Osteocyte (in vitro differentiated cells): ENCODE measurements around the gene RETREG2. TPM values are rescaled to one million over a fixed set of nuclear protein-coding genes. Genes with fewer than 3 reads are reported as not detected.

Experiments used
- DNase-seq: peaks from one replicate; pipeline ENCODE4 v3.0.0; 2021; ENCODE audit warnings: mixed read lengths; ENCODE audit not compliant: unreplicated experiment; ENCODE audit errors: extremely low spot score
- H3K27ac Mint-ChIP-seq: one replicate; pipeline ENCODE4 v1.8.0; 2021; ENCODE audit warnings: mild to moderate bottlenecking, mixed read lengths; ENCODE audit not compliant: unreplicated experiment
- H3K27me3 Mint-ChIP-seq: one replicate; pipeline ENCODE4 v1.8.0; 2021; ENCODE audit warnings: mixed read lengths; ENCODE audit not compliant: unreplicated experiment
- H3K36me3 Mint-ChIP-seq: one replicate; pipeline ENCODE4 v1.8.0; 2021; ENCODE audit warnings: mixed read lengths; ENCODE audit not compliant: unreplicated experiment
- H3K4me1 Mint-ChIP-seq: one replicate; pipeline ENCODE4 v1.8.0; 2021; ENCODE audit warnings: mixed read lengths; ENCODE audit not compliant: unreplicated experiment
- H3K4me3 Mint-ChIP-seq: one replicate; pipeline ENCODE4 v1.8.0; 2021; ENCODE audit warnings: mild to moderate bottlenecking, moderate library complexity, mixed read lengths; ENCODE audit not compliant: unreplicated experiment
- H3K9me3 Mint-ChIP-seq: one replicate; pipeline ENCODE4 v1.8.0; 2021; ENCODE audit warnings: mixed read lengths; ENCODE audit not compliant: unreplicated experiment
- total RNA-seq: library from RNA; stranded (reverse); gene quantifications from 2 replicates; pipeline ENCODE4 v1.2.1, GENCODE V29; 2021
- TF ChIP-seq, protein P1 (sequence below): fragments of 200-600 bp; sonication (generic); IDR thresholded peaks from 2 replicates; pipeline ENCODE4 v1.5.0; 2021; ENCODE audit warnings: antibody characterized with exemption, mild to moderate bottlenecking, moderate library complexity

RETREG2 gene
- total RNA-seq, 1 donor from 2014 or later, result 101 TPM

DNA sequence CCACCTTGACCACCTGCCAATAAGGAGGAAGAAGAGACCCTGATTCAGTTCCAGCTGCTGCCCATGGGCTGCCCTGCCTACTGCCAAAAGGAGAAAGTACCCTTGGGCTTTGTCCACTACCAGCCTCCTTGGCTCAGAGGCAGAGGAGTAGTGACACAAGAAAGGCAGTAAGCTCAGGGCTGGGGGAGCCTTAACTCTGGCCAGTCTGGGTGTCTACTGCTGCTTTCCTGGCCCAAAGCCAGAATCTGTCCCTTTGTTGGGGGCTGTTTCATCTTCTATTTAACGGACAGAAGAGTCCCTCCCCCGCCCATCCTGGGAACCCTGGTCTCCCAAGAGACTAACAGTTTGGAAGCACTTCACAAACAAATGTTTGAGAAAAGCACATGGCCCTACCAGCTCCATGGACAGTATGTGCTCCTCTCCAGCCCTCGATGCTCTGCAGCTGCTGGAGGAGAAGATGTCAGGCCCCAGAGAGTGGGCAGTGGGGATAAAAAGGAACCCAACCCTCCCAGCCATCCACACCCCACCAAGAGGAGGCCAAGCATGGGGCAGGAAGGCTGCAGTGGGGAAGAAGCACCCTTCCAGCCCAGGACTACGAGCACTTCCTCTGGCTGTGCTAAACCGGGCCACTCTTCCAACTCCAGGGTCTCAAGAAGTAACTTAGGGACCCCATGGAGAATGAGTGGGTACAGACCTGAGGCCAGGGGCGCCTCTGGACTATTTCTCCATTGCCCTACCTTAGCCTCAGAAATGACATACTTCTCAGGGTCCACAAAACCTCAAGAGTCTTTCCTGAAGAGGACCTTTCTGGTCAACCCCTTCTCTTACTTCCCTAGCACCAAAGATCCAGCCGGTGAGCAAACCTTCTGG lies 50.2 kb downstream of the RETREG2 start:
- Mint-ChIP-seq H3K4me3 (peak overlapping the region; percentile 95), H3K9me3 (no peaks in the 10 kb centered on the region), H3K36me3 (peaks cover 28% of the 10 kb centered on the region), H3K27me3 (no peaks in the 10 kb centered on the region), H3K27ac (peak overlapping the region; percentile 71), H3K4me1 (peaks cover 26% of the 10 kb centered on the region)
- TF ChIP-seq, protein P1, sequence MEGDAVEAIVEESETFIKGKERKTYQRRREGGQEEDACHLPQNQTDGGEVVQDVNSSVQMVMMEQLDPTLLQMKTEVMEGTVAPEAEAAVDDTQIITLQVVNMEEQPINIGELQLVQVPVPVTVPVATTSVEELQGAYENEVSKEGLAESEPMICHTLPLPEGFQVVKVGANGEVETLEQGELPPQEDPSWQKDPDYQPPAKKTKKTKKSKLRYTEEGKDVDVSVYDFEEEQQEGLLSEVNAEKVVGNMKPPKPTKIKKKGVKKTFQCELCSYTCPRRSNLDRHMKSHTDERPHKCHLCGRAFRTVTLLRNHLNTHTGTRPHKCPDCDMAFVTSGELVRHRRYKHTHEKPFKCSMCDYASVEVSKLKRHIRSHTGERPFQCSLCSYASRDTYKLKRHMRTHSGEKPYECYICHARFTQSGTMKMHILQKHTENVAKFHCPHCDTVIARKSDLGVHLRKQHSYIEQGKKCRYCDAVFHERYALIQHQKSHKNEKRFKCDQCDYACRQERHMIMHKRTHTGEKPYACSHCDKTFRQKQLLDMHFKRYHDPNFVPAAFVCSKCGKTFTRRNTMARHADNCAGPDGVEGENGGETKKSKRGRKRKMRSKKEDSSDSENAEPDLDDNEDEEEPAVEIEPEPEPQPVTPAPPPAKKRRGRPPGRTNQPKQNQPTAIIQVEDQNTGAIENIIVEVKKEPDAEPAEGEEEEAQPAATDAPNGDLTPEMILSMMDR, result no peak
- DNase-seq, result no peak

DNA sequence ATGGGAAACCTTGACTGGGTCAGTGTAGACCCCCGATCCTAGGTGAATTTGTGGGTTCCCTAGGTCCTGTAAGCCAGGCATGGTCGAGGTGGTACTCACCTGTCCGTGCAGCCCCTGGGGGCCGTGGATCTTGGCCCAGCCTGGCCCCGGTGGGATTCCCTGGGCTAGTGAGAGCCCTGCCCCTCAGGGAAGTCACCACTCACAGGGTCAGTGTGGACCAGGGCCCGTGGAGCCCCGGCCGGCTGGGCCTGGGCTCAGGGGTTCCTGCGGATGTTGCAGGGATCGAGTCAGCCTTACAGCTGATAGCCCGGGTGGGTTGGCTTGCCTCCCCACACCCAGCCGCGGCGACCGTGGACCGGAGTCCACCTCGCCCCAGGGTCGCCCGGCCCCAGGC lies 50.8 kb downstream of the RETREG2 start:
- Mint-ChIP-seq H3K4me1 (peaks cover 26% of the 10 kb centered on the region), H3K27ac (peak overlapping the region; percentile 71)

DNA sequence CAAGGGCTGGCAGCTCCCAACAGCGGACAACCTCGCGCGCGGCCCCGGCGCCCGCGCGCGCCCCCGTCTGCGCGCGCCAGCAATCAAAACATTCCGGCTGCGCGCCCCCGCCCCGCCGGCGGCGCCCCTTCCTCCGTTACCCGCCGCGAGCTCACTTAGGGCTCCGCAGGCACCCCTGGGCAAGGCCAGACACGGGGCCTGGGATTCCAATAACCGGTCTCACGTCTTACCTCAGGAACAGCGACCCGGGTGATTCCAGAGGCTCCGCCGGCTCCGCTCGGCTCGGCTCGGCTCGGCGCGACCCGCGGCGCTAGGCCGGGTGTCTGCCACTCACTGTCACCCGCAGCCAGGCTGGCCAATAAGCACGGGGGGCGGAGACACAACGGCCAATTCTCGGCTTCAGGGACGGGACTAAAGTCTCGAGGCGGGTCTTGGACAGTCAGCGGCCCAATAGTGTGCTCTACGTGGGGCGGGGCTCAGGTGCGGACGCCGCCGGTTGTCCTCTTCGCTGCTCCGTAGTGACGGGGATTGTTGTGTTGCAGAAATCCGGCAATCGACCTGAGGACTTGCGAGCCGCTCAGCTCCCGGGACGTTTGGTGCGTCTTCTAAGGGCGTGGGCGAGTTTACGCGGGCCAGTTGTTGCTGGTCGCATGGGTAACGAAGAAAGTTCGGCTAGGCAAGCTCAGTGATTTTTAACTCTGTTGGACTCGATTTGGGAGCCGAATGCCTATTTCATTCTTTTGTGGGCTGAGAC lies 51.4 kb downstream of the RETREG2 start, which contains the start of the genes ANKZF1 and ATG9A:
ANKZF1 (plus strand) TSS at position 502 of the 754 bp plus-strand sequence. CDS start 452 bp downstream, outside the sequence.
ATG9A (minus strand) TSS at position 332 of the 754 bp plus-strand sequence. CDS start 1,612 bp downstream, outside the sequence.
- peak; percentile 99 for DNase-seq
- peaks cover 26% of the 10 kb centered on the region for H3K4me1 Mint-ChIP-seq
- peak within 1 kb of the TSS; percentile 95 for H3K4me3 Mint-ChIP-seq
- H3K27ac Mint-ChIP-seq, result peak within 1 kb of the TSS; percentile 98
- H3K9me3 Mint-ChIP-seq, result no peaks in the 10 kb centered on the region
- H3K27me3 Mint-ChIP-seq, result no peaks in the 10 kb centered on the region
- peaks cover 32% of the 10 kb centered on the region for H3K36me3 Mint-ChIP-seq
- TF ChIP-seq, protein P1, result no peak

More for the DNA sequence above, 50.8 kb downstream of the RETREG2 start:
- Mint-ChIP-seq H3K4me3 (peak overlapping the region; percentile 95), H3K36me3 (peaks cover 30% of the 10 kb centered on the region), H3K27me3 (no peaks in the 10 kb centered on the region), H3K9me3 (no peaks in the 10 kb centered on the region)
- TF ChIP-seq, protein P1, result no peak
- no peak for DNase-seq

DNA sequence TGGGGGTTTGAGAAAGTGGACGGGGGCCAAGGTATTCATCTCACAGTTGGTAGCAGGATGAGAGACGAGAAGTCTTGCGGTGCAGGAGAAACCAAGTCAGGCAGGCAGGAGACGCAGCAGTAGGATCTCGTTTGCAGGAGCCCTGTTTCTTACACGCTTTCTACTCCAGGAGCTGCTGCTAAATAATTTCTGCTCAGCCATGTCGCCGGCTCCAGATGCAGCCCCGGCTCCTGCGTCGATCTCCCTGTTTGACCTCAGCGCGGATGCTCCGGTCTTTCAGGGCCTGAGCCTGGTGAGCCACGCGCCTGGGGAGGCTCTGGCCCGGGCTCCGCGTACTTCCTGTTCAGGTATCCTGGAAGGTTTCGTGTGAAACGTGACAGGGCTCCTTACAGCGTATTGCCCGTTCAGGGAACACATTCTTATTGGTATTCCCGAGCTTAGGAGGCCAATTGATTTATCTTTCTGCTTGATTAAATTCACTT lies 52.0 kb downstream of the RETREG2 start:
- Mint-ChIP-seq H3K27ac (peak overlapping the region; percentile 98), H3K4me3 (peak overlapping the region; percentile 95), H3K27me3 (no peaks in the 10 kb centered on the region), H3K4me1 (peaks cover 26% of the 10 kb centered on the region), H3K9me3 (no peaks in the 10 kb centered on the region), H3K36me3 (peaks cover 30% of the 10 kb centered on the region)
- no peak for DNase-seq
- TF ChIP-seq, protein P1, result no peak
